IPS-NIHi11 (cell line): ENCODE data around the gene AKAP1.

Experiments used
- DNase-seq: peaks from one replicate; pipeline ENCODE4 v3.0.0; 2012; ENCODE audit warnings: mixed read lengths, low spot score

Gene AKAP1

GRCh38 chr17:57105591-57105990 is 20.5 kb downstream of the AKAP1 start:
- no peak for DNase-seq

- DNase-seq, result peak; percentile 65
These were observed 21.2 kb downstream of the AKAP1 start for GRCh38 chr17:57106107-57106835.

- no peak for DNase-seq
These were observed 21.9 kb downstream of the AKAP1 start for GRCh38 chr17:57106836-57107497.

- DNase-seq, result no peak
These were observed 22.6 kb downstream of the AKAP1 start for GRCh38 chr17:57107498-57108101.

GRCh38 chr17:57108671-57109392 is 23.8 kb downstream of the AKAP1 start:
- DNase-seq, result no peak

- peak; percentile 51 for DNase-seq
These were observed 24.5 kb downstream of the AKAP1 start for GRCh38 chr17:57109393-57110151.

- no peak for DNase-seq
These were observed 25.1 kb downstream of the AKAP1 start for GRCh38 chr17:57110152-57110542.

- DNase-seq, result no peak
These were observed 25.7 kb downstream of the AKAP1 start for GRCh38 chr17:57110579-57111325.

- no peak for DNase-seq
These were observed 26.3 kb downstream of the AKAP1 start for GRCh38 chr17:57111386-57111785.

- no peak for DNase-seq
These were observed 28.0 kb downstream of the AKAP1 start for GRCh38 chr17:57113011-57113410.

GRCh38 chr17:57113656-57114055 is 28.6 kb downstream of the AKAP1 start:
- DNase-seq, result no peak

- peak; percentile 86 for DNase-seq
These were observed 29.1 kb downstream of the AKAP1 start for GRCh38 chr17:57114085-57114673.

- no peak for DNase-seq
These were observed 30.3 kb downstream of the AKAP1 start for GRCh38 chr17:57115377-57115776.

- no peak for DNase-seq
These were observed 30.9 kb downstream of the AKAP1 start for GRCh38 chr17:57115916-57116315.

GRCh38 chr17:57117798-57118197 is 32.8 kb downstream of the AKAP1 start:
- no peak for DNase-seq

GRCh38 chr17:57120814-57121213 is 35.8 kb downstream of the AKAP1 start:
- DNase-seq, result no peak

- DNase-seq, result peak; percentile 77
These were observed 36.4 kb downstream of the AKAP1 start for GRCh38 chr17:57121308-57122042.

- DNase-seq, result no peak
These were observed 39.0 kb downstream of the AKAP1 start for GRCh38 chr17:57124053-57124452.

- DNase-seq, result no peak
These were observed 40.4 kb downstream of the AKAP1 start for GRCh38 chr17:57125406-57125805.

GRCh38 chr17:57125866-57126265 is 40.8 kb downstream of the AKAP1 start:
- DNase-seq, result no peak
